ENCODE measurements around the gene TCF7L1.

DNA sequence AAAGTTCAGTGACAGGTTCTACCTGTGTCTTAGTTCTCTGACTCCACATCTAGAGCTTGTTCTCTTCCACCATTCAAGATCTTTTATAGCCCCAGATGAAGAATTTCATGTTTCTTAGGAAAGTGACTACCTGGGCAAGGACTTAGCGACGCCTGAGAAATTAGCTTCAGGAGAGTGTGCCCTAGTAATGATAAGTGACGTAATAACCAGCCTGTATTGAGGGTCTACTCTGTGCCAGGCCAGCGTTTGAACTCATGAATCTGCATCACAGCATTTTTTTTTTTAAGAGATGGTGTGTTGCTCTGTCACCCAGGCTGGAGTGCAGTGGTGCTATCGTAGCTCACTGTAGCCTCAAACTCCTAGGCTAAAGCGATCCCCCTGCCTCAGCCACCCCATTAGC, 51.8 kb downstream of the TCF7L1 start:
- TF ChIP-seq, protein P1, sequence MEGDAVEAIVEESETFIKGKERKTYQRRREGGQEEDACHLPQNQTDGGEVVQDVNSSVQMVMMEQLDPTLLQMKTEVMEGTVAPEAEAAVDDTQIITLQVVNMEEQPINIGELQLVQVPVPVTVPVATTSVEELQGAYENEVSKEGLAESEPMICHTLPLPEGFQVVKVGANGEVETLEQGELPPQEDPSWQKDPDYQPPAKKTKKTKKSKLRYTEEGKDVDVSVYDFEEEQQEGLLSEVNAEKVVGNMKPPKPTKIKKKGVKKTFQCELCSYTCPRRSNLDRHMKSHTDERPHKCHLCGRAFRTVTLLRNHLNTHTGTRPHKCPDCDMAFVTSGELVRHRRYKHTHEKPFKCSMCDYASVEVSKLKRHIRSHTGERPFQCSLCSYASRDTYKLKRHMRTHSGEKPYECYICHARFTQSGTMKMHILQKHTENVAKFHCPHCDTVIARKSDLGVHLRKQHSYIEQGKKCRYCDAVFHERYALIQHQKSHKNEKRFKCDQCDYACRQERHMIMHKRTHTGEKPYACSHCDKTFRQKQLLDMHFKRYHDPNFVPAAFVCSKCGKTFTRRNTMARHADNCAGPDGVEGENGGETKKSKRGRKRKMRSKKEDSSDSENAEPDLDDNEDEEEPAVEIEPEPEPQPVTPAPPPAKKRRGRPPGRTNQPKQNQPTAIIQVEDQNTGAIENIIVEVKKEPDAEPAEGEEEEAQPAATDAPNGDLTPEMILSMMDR (IDR thresholded peaks at IDR 0.05; ENCODE audit: insufficient read depth, low read depth, low read length): no peak
- no peak for TF ChIP-seq EZH2 (IDR thresholded peaks at IDR 0.05; ENCODE audit: insufficient read depth, low read length)

Data from astrocyte (in vitro differentiated cells and primary cell).